GM23338 (cell line): ENCODE results near the gene PPM1H. TPM values are rescaled to one million over a fixed set of nuclear protein-coding genes. Genes with fewer than 3 reads are reported as not detected.

ENCODE experiments used
- ATAC-seq: fragments of 200-7000 bp; cut with Tn5 transposase; 3 replicates; pipeline ENCODE4 v1.9.1; 2020
- DNase-seq: peaks from one replicate; pipeline ENCODE4 v3.0.0-alpha.2; 2015; ENCODE audit warnings: low spot score
- H2AFZ ChIP-seq: fragments of 200-600 bp; sonication (generic); 2 replicates; pipeline ENCODE4 v1.8.0; 2016; ENCODE audit warnings: antibody characterized with exemption, mild to moderate bottlenecking, moderate library complexity
- H3F3A ChIP-seq: fragments of 200-600 bp; sonication (generic); replicated peaks from 2 replicates; pipeline ENCODE4 v1.8.0; 2017; ENCODE audit warnings: antibody characterized with exemption, mixed run types, low read depth
- H3K27ac ChIP-seq: fragments of 200-600 bp; sonication (generic); 2 replicates; pipeline ENCODE4 v1.6.1; 2016; ENCODE audit warnings: low read depth
- H3K27me3 ChIP-seq: fragments of 200-600 bp; sonication (generic); 2 replicates; pipeline ENCODE4 v1.8.0; 2016; ENCODE audit warnings: mild to moderate bottlenecking, mixed run types, moderate library complexity; ENCODE audit not compliant: insufficient read depth
- H3K36me3 ChIP-seq: fragments of 200-600 bp; sonication (generic); 2 replicates; pipeline ENCODE4 v1.8.0; 2016; ENCODE audit warnings: mild to moderate bottlenecking; ENCODE audit not compliant: insufficient read depth
- H3K4me1 ChIP-seq: fragments of 200-600 bp; sonication (generic); 2 replicates; pipeline ENCODE4 v1.8.0; 2016; ENCODE audit warnings: mild to moderate bottlenecking, moderate library complexity; ENCODE audit not compliant: insufficient read depth
- H3K4me2 ChIP-seq: fragments of 200-600 bp; sonication (generic); 2 replicates; pipeline ENCODE4 v1.7.1; 2017; ENCODE audit warnings: mixed run types
- H3K4me3 ChIP-seq: fragments of 200-600 bp; sonication (generic); 2 replicates; pipeline ENCODE4 v1.6.1; 2016; ENCODE audit warnings: mixed run types
- H3K79me2 ChIP-seq: fragments of 200-600 bp; sonication (generic); replicated peaks from 2 replicates; pipeline ENCODE4 v1.8.0; 2017; ENCODE audit warnings: mild to moderate bottlenecking; ENCODE audit not compliant: insufficient read depth
- H3K9me2 ChIP-seq: fragments of 200-600 bp; sonication (generic); 2 replicates; pipeline ENCODE4 v1.8.0; 2017; ENCODE audit not compliant: insufficient read depth
- H4K20me1 ChIP-seq: fragments of 200-600 bp; sonication (generic); replicated peaks from 2 replicates; pipeline ENCODE4 v1.8.0; 2017; ENCODE audit warnings: mild to moderate bottlenecking; ENCODE audit not compliant: insufficient read depth
- H3K27ac Mint-ChIP-seq: 2 replicates; pipeline ENCODE4 v1.8.0; 2020; ENCODE audit warnings: inconsistent platforms, mild to moderate bottlenecking, moderate library complexity, mixed read lengths
- H3K27me3 Mint-ChIP-seq: 3 replicates; pipeline ENCODE4 v1.8.0; 2022; ENCODE audit warnings: low read depth, mild to moderate bottlenecking, moderate library complexity, mixed read lengths, inconsistent platforms; ENCODE audit not compliant: insufficient read depth, poor library complexity
- H3K36me3 Mint-ChIP-seq: 3 replicates; pipeline ENCODE4 v1.8.0; 2021; ENCODE audit warnings: low read depth, mild to moderate bottlenecking, inconsistent platforms, moderate library complexity, mixed read lengths
- H3K4me1 Mint-ChIP-seq: 3 replicates; pipeline ENCODE4 v1.8.0; 2020; ENCODE audit warnings: mild to moderate bottlenecking, inconsistent platforms, mixed read lengths
- H3K4me3 Mint-ChIP-seq: 3 replicates; pipeline ENCODE4 v1.8.0; 2021; ENCODE audit warnings: moderate library complexity, mild to moderate bottlenecking, inconsistent platforms, mixed read lengths
- H3K9me3 Mint-ChIP-seq: 3 replicates; pipeline ENCODE4 v1.8.0; 2020; ENCODE audit warnings: moderate library complexity, mild to moderate bottlenecking, inconsistent platforms, mixed read lengths
- CREB1 ChIP-seq: fragments of 250-450 bp; sonication (Bioruptor Pico); IDR thresholded peaks from 2 replicates; pipeline ENCODE4 v1.5.0; 2020; ENCODE audit warnings: low read depth, mild to moderate bottlenecking, moderate library complexity
- CTCF ChIP-seq, 2 experiments: fragments of 200-600 bp in 1 of 2; sonication (generic) in 1 of 2; conservative IDR thresholded peaks; 2 replicates each; pipeline versions ENCODE4 v1.5.1 to v1.6.1; 2016 to 2017; ENCODE audit warnings: antibody characterized with exemption in 2 of 2, low read depth in 2 of 2, mild to moderate bottlenecking in 2 of 2, moderate library complexity in 1 of 2
- EZH2 ChIP-seq: fragments of 200-600 bp; sonication (generic); IDR thresholded peaks from one replicate; pipeline ENCODE4 v1.8.0; 2017; ENCODE audit warnings: antibody characterized with exemption, mild to moderate bottlenecking, low read depth; ENCODE audit not compliant: unreplicated experiment
- EZH2phosphoT487 ChIP-seq: fragments of 200-600 bp; sonication (generic); IDR thresholded peaks from one replicate; pipeline ENCODE4 v1.8.1; 2018; ENCODE audit warnings: antibody characterized with exemption; ENCODE audit not compliant: unreplicated experiment
- JUNB ChIP-seq: IDR thresholded peaks from one replicate; pipeline ENCODE4 v1.6.1; 2016; ENCODE audit warnings: antibody characterized with exemption; ENCODE audit not compliant: unreplicated experiment
- NANOG ChIP-seq: IDR thresholded peaks from 2 replicates; pipeline ENCODE4 v1.6.1; 2016; ENCODE audit warnings: antibody characterized with exemption, borderline replicate concordance
- POLR2AphosphoS5 ChIP-seq: IDR thresholded peaks from 2 replicates; pipeline ENCODE4 v1.6.1; 2016; ENCODE audit warnings: antibody characterized with exemption, low read depth
- STAT1 ChIP-seq: IDR thresholded peaks from one replicate; pipeline ENCODE4 v1.6.1; 2016; ENCODE audit warnings: antibody characterized with exemption; ENCODE audit not compliant: unreplicated experiment
- ZNF114 ChIP-seq: fragments of 250-450 bp; sonication (Bioruptor Pico); IDR thresholded peaks from 2 replicates; pipeline ENCODE4 v1.5.0; 2020; ENCODE audit warnings: mild to moderate bottlenecking, moderate library complexity
- ZNF462 ChIP-seq: fragments of 250-450 bp; sonication (Bioruptor Pico); IDR thresholded peaks from 2 replicates; pipeline ENCODE4 v1.5.0; 2020; ENCODE audit warnings: mild to moderate bottlenecking, moderate library complexity
- polyA plus RNA-seq: library from polyadenylated mRNA; unstranded; fragments of >200 nt; fragmentation: Nextera tagmentation; extraction: Ambion mirVana; gene quantifications from 2 replicates; pipeline ENCODE4 v1.2.1, GENCODE V29; 2016
- total RNA-seq: library from RNA; depleted of rRNA; stranded (reverse); fragments of >200 nt; shearing (Covaris generic); gene quantifications from 2 replicates; pipeline ENCODE4 v1.2.3, GENCODE V29; 2014
- TF ChIP-seq, protein P1 (sequence below): IDR thresholded peaks from one replicate; pipeline ENCODE4 v1.6.1; 2018; ENCODE audit warnings: antibody characterized with exemption; ENCODE audit not compliant: unreplicated experiment

Gene PPM1H
- total and polyA plus RNA-seq, 2 experiments from 2014 or later, result 11.4 to 41.2 TPM

- TF ChIP-seq, protein P1, sequence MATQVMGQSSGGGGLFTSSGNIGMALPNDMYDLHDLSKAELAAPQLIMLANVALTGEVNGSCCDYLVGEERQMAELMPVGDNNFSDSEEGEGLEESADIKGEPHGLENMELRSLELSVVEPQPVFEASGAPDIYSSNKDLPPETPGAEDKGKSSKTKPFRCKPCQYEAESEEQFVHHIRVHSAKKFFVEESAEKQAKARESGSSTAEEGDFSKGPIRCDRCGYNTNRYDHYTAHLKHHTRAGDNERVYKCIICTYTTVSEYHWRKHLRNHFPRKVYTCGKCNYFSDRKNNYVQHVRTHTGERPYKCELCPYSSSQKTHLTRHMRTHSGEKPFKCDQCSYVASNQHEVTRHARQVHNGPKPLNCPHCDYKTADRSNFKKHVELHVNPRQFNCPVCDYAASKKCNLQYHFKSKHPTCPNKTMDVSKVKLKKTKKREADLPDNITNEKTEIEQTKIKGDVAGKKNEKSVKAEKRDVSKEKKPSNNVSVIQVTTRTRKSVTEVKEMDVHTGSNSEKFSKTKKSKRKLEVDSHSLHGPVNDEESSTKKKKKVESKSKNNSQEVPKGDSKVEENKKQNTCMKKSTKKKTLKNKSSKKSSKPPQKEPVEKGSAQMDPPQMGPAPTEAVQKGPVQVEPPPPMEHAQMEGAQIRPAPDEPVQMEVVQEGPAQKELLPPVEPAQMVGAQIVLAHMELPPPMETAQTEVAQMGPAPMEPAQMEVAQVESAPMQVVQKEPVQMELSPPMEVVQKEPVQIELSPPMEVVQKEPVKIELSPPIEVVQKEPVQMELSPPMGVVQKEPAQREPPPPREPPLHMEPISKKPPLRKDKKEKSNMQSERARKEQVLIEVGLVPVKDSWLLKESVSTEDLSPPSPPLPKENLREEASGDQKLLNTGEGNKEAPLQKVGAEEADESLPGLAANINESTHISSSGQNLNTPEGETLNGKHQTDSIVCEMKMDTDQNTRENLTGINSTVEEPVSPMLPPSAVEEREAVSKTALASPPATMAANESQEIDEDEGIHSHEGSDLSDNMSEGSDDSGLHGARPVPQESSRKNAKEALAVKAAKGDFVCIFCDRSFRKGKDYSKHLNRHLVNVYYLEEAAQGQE, result no peak
- no peak for TF ChIP-seq CREB1
- no peak for TF ChIP-seq EZH2
- no peak for TF ChIP-seq STAT1
- no peak for TF ChIP-seq EZH2phosphoT487
Measured at GRCh38 chr12:62865065-62865464, 69.9 kb downstream of the PPM1H start (continued).

DNA sequence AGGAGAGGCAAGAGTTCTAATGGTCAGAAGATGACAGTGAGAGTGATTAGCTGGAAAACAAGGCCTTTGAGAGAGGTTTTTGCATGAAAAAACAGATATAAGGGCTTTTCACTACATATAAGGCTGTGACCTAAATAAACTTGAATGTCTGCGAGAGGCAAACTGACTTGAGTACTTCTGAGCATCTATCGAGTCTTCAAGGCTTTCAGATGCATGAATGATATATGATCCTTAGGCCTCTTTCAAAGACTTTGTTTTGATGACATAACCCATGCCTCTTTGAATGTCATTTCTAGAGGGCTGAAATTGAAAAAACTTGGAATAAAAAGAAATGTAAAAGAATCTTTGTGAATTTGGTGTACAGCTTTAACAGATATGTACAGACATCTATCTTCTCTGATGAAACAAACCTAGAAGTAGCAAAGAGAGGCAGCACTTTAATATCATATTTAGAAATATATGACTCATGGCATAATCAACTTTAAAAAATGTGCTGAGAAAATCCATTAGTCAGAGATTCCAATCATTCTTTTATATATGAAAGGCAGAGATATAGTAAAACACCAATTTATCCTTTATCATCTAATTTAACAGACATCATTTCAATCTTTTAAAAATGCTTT lies 72.6 kb downstream of the PPM1H start:
- H3K79me2 ChIP-seq, result peaks cover 46% of the 10 kb centered on the region
- H3K36me3 ChIP-seq, result no peaks in the 10 kb centered on the region
- H3K4me3 ChIP-seq, result no peak overlapping the region
- no peak overlapping the region; the same call in 1 of the 2 replicates for H3K4me2 ChIP-seq
- Mint-ChIP-seq H3K4me3 (no peak overlapping the region), H3K27ac (no peak overlapping the region), H3K36me3 (no peaks in the 10 kb centered on the region), H3K4me1 (peaks cover 64% of the 10 kb centered on the region), H3K27me3 (peaks cover 3% of the 10 kb centered on the region), H3K9me3 (no peaks in the 10 kb centered on the region)
- no peak overlapping the region for H3K27ac ChIP-seq
- H2AFZ ChIP-seq, result no peak overlapping the region
- H3K9me2 ChIP-seq, result no peaks in the 10 kb centered on the region
- DNase-seq (no peak), ATAC-seq (no peak)
- peaks cover 3% of the 10 kb centered on the region; the same call in 1 of the 2 replicates for H4K20me1 ChIP-seq
- H3F3A ChIP-seq, result no peaks in the 10 kb centered on the region
- H3K4me1 ChIP-seq, result peaks cover 65% of the 10 kb centered on the region
- H3K27me3 ChIP-seq, result no peaks in the 10 kb centered on the region
- TF ChIP-seq ZNF114 (CRISPR knock-in tag) (no peak), JUNB (no peak), CTCF (conservative IDR thresholded peaks at IDR 0.05; ENCODE audit: low read depth in 2 of 2) (no peak), CREB1 (no peak), STAT1 (no peak), NANOG (no peak), EZH2 (no peak), EZH2phosphoT487 (no peak), ZNF462 (CRISPR knock-in tag) (no peak), POLR2AphosphoS5 (no peak)
